GM19438 (cell line): ENCODE results near the gene NEK5.

ENCODE experiments used
- ATAC-seq: cut with Tn5 transposase; IDR thresholded peaks from one replicate; pipeline ENCODE4 v1.9.1; 2021; ENCODE audit warnings: low read depth; ENCODE audit not compliant: unreplicated experiment

Gene NEK5

GRCh38 chr13:51995677-51996551 is 133.0 kb downstream of the NEK5 start:
- ATAC-seq, result no peak

- no peak for ATAC-seq
Measured at GRCh38 chr13:51993713-51994112, 135.2 kb downstream of the NEK5 start.

- ATAC-seq, result no peak
Measured at GRCh38 chr13:51988988-51989618, 139.8 kb downstream of the NEK5 start.
